Measurements from ENCODE around the gene LBX2.
"Not testable (repeated sequence)": the region's sequence is repeated elsewhere in the genome, so short reads cannot be mapped to it uniquely, and the experiment has no call there.

Gene LBX2

DNA sequence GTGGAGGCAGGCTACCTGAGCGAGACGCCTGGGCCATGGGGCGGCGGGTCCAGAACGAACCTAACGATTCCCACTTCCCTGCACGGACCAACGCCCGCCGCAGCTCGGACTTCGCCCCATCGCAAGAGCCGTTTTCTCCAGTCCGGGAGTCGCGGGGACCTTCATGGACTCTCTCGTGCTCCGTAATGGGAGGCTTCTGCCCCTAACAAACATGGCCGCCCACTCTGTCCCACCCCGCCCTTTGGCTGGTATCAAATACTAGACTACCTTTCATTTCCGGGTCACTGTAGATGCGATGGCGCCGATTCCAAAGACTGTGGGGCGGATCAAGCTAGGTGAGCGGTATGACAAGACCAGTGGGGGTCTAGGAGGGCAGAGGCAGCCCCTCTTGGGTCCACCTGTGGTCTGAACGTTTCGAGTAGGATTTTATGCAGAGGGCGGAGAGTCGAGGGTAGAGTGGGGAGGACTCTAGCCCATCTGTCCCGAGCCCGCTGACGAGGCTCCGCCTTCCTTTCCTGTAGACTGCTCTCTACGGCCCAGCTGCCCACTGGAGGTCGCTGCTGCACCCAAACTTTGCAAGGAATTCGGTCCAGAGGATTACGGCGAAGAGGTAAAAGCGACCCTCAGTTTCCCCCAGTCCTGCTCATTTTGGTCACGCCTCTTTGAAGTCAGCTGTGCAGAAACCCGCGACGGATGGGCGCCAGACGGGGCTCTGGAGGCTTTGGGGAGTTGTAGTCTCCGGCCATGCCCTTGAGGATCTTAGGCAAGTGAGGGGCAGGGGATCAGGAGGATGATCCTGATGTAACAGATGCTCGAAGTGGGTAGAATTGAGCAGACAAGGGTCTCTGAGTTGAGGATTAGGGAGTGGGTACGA lies 16.4 kb downstream of the LBX2 start, which contains the start of the genes CCDC142 and TTC31:
Gene CCDC142 (minus strand): TSS at position 198 of the 874 bp plus-strand sequence. CDS start 161 bp downstream, at position 37.
Gene TTC31 (plus strand): TSS at position 281 of the 874 bp plus-strand sequence. CDS start 15 bp downstream, at position 296.
- DNase-seq (ENCODE audit: low read depth, low spot score): peak; percentile 97

DNA sequence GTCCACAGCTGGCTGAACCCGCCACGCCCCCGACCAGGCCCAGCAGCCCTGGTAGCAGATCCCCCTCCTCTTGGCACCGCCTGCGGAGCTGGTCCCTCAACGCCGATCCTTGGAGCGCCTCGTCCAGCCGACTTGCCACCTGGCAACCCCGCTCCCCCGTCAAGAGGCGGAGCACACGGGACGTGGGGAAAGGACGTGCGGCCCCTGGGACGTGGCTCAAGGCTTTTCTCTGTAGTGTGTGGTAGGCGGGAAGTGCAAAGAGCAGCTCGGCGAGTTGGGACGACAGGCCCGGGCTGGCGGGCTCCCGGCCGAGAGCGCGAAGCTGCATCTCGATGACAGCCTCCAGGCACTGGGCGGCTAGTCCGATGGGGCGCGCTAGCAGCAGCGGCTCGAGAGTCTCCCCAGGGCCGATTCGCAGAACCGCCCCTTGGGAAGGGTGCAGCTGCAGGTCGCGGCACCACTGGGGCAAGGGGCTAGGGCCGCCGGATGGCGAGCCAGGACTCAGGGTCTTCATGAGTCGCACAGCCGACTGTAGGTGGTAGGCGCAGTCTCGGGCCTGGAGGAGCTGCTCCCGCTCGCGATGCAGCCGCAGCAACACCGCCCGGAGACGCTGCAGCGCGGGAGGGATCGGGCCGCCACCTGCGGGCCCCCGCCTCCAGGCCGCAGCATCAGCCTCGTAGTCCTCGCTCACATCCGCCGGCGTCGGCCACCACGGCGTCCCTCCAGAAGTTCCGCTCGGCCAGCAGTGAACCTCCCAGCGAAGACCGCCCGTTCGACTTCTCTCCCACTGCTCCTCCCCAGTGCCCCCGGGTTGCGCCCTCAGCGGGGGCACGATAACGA lies 17.2 kb downstream of the LBX2 start:
- no peak for DNase-seq (ENCODE audit: low read depth, low spot score)

GRCh38 chr2:74481431-74481830 lies 18.0 kb downstream of the LBX2 start:
- no peak for DNase-seq (ENCODE audit: low read depth, low spot score)

- DNase-seq (ENCODE audit: low read depth, low spot score): peak; percentile 51
These were observed 24.5 kb downstream of the LBX2 start for GRCh38 chr2:74474899-74475298.

- no peak for DNase-seq (ENCODE audit: low read depth, low spot score)
These were observed 24.9 kb downstream of the LBX2 start for GRCh38 chr2:74474481-74474880.

DNA sequence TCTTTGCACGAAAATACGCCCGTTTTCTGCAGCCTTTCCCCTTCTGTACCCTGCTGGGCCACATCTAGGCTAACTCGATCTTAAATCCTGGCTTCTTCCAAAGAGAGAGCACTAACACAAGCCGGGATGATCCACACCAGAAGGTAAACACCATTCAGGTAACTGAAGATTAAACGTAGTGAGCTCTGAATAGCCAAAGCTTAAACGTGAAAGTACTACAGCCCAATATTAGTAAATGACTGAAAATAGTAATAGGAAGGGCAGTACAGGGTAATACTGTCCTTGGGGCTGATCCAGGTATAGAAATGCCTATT lies 26.5 kb downstream of the LBX2 start:
- no peak for DNase-seq (ENCODE audit: low read depth, low spot score)

DNA sequence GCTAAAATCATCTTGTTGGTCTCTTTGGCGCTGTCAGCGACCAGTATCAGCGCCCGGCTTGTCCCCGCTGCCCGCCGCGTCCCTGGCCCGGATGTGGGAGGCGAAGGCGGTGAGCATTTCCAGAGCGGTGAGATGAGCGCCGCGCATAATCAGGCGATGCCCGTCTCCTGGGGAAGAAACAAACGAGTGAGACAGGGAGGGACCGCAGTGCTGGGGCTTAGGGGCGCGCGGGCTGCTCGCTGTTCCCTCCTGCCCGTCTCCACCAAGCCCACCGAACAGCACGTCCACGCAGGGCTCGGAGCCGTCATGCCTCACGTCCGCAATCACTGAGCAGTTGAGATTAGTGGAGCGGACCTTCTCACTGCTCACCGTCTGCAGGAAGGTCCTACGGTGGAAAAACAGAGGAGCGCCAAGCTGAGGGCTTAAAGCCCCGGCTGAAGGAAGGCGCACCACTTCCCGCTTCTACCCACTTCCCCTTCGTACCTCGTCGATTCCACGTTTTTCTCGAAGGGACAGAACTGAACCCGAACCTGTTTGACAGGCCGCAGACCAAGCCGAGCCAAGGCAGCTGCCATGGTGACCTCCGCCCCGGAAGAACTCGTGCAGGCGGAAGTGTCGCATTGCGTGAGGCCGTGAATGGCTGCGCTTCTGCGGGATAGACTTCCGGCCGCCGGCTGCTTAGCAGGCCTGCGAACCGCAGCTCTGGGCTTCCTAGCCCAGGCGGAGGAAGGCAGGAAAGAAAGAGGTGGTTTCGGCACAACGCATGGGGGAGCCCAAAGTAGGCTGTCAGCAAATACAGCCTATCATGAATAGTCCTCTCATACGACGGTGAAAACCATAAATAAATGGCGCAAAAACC lies 27.1 kb downstream of the LBX2 start, which contains the start of gene MRPL53:
Gene MRPL53 (minus strand): TSS at position 595 of the 859 bp plus-strand sequence. CDS start 20 bp downstream, at position 575.
- peak; percentile 95 for DNase-seq (ENCODE audit: low read depth, low spot score)

GRCh38 chr2:74471332-74472065 lies 27.9 kb downstream of the LBX2 start:
- no peak for DNase-seq (ENCODE audit: low read depth, low spot score)

- DNase-seq (ENCODE audit: low read depth, low spot score): not testable (repeated sequence)
These were observed 28.7 kb downstream of the LBX2 start for GRCh38 chr2:74470742-74471141.

DNA sequence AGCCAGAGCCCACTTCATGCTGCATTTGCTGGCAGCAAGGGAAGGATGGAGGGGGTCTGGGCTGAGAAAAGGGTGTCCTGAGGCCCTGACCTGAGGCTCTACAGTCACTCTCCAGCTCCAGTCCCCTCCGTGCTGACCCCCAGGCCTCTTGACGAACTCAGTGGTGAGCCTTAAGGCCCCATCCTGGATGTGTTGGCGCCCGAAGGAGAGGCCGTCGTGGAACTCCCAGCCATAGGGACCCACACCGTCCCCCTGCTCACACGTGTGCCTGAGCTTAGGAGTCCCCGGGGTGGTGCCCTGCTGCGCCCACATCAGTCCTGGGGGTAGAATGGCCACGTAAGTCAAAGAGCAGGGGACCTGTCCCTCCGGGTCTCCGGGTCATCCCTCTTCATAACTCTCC lies 35.0 kb downstream of the LBX2 start:
- DNase-seq (ENCODE audit: low read depth, low spot score): peak; percentile 28

GRCh38 chr2:74462786-74463105 lies 36.7 kb downstream of the LBX2 start:
- DNase-seq (ENCODE audit: low read depth, low spot score): no peak

DNA sequence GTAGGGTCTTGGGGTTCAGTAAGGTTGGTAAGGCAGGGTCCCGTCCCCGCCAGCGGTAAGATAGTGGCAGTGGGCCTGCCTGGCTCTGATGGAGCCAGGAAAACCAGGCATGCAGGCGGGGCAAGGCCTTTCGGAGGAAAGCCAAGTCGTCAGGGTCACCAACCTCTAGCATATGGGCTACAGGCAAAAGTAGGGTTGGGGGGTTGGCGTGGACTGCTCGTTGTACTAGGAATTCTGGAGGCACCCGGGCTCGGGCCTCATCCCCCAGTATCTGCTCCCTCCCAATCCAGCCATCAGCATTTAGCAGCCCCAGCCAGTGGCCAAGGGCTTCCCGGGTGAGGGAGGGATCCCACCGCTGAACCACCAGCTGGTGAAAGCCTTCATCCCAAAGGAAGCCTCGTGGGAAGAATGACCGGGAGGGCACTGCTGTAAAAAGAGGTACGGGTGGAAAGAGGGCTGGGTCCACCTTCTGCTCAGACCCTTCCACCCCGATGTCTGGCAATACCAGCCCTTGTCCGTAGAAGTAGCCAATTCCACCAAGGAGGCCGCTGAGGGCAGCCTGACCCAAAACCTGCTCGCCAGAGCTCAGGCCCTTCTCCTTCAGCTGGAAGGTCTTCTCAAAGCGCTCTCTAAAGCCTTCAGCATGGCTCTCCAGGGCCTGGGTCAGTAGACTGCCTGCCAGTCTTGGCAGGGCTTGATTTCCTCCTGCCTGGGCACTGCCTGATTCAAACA lies 37.2 kb downstream of the LBX2 start:
- no peak for DNase-seq (ENCODE audit: low read depth, low spot score)

DNA sequence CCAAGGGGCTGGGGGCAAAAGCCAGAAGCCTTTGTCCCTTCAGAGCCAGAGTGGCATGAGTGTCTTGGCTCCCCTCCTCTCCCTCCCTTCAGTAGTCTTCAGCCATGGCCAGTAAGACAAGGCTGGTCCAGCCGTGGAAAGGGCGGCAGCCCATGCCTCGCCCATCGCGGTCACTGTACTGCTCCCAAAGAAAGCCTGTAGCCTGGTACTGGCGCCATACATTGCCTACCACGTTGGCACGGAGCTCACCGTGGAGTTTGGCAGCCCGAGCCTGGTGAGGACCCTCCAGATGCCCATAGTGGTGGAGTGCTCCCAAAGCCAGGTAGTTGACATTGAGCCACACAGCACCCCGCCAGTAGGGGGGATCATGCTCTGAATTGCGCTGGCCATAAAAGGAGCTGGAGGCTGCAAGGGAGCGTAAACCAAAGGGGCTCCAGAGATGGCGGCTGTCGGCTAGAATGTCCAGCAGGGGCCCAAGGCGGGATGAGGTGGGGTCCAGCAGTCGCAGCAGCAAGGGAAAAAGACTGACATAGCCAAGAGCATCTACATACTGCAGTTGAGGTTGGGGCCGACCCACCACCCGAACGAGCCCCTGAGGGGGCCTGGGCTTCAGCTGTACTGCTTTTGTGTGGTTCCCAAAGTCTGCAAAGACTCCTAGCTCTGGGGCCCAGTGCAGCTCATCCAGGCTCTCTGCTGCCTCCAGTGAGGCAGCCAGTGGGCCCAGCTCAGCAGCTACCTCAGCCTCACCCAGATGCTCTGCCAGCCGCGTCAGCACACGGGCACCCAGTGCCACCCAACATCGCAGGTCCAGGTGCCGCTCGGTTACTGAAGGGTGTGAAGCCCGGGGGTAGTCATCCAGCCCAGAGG lies 38.0 kb downstream of the LBX2 start:
- peak; percentile 65 for DNase-seq (ENCODE audit: low read depth, low spot score)

GRCh38 chr2:74460187-74460586 lies 39.2 kb downstream of the LBX2 start:
- DNase-seq (ENCODE audit: low read depth, low spot score): not testable (repeated sequence)

- not testable (repeated sequence) for DNase-seq (ENCODE audit: low read depth, low spot score)
These were observed 39.8 kb downstream of the LBX2 start for GRCh38 chr2:74459503-74460118.

DNA sequence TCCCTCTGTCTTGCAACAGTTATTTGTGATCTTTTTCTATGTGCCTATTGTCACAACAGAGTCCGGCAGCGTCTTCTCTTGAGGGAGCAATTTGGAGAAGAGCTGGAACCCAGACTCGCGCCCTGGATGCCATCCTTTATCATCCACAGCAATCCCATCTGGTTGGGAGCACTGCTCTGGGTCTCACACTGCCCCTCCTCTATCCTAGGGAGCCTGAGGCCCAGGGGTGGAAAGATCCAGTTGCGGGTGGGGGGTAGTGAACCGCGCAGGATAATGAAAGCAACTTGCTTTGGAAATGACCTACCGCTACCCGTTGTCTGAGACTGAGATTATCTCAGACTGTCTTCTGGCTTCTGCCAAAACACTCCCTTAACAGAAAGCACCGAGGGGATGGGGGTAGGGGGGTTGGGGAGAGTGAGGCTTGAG lies 40.5 kb downstream of the LBX2 start:
- no peak for DNase-seq (ENCODE audit: low read depth, low spot score)

GRCh38 chr2:74458132-74458937 lies 41.1 kb downstream of the LBX2 start, which contains the start of gene WBP1:
Gene WBP1 (plus strand): TSS chr2:74458438. CDS start chr2:74458603, 165 bp downstream.
- peak; percentile 100 for DNase-seq (ENCODE audit: low read depth, low spot score)

Data from ELF-1 (cell line).